ENCODE data around the gene NEDD4L.

GRCh38 chr18:58033216-58033615, 10.8 kb upstream of the NEDD4L start:
- TF ChIP-seq CTCF (IDR thresholded peaks at IDR 0.05), result no peak
- TF ChIP-seq EZH2 (IDR thresholded peaks at IDR 0.05; ENCODE audit: borderline replicate concordance, insufficient read depth, low read depth, low read length, poor library complexity, severe bottlenecking), result no peak

Data from B cell (primary cell).